ENCODE results near the gene DCUN1D4.

Gene DCUN1D4

GRCh38 chr4:51842554-51843308 lies at the start of gene DCUN1D4:
DCUN1D4 (plus strand) TSS chr4:51843153; CDS start chr4:51843243, 90 bp downstream.
- TF ChIP-seq TAF1 (IDR thresholded peaks at IDR 0.05; ENCODE audit: low read depth) (0 out of 2 replicates have a peak, but pooled peaks have one; percentile 15), FOXM1 (IDR thresholded peaks at IDR 0.05; ENCODE audit: borderline replicate concordance, low read depth) (no peak), USF1 (IDR thresholded peaks at IDR 0.05) (no peak), NFIC (IDR thresholded peaks at IDR 0.05) (no peak), TCF12 (IDR thresholded peaks at IDR 0.05; ENCODE audit: low read depth) (peak; percentile 27; the same call in 1 of the 2 replicates), RAD21 (IDR thresholded peaks at IDR 0.05; ENCODE audit: low read depth) (no peak), CREB1 (IDR thresholded peaks at IDR 0.05; ENCODE audit: low read depth) (peak; percentile 55; the same call in 1 of the 2 replicates), MAX (IDR thresholded peaks at IDR 0.05) (peak; percentile 71)

GRCh38 chr4:51820443-51821234 lies 22.3 kb upstream of the DCUN1D4 start:
- no peak for TF ChIP-seq REST (IDR thresholded peaks at IDR 0.05; ENCODE audit: low read depth)
- TF ChIP-seq TEAD4 (IDR thresholded peaks at IDR 0.05) = no peak

GRCh38 chr4:51825341-51825740 lies 17.6 kb upstream of the DCUN1D4 start:
- no peak for TF ChIP-seq RAD21 (IDR thresholded peaks at IDR 0.05; ENCODE audit: low read depth)
- no peak for TF ChIP-seq MAX (IDR thresholded peaks at IDR 0.05)
- TF ChIP-seq CEBPB (IDR thresholded peaks at IDR 0.05) = no peak
- TF ChIP-seq EGR1 (IDR thresholded peaks at IDR 0.05) = no peak
- TF ChIP-seq TEAD4 (IDR thresholded peaks at IDR 0.05) = no peak
- no peak for TF ChIP-seq ZBTB7A (IDR thresholded peaks at IDR 0.05; ENCODE audit: low read depth)
- no peak for TF ChIP-seq EP300 (IDR thresholded peaks at IDR 0.05; ENCODE audit: borderline replicate concordance)

GRCh38 chr4:51830156-51830720 lies 12.7 kb upstream of the DCUN1D4 start:
- TF ChIP-seq RAD21 (IDR thresholded peaks at IDR 0.05; ENCODE audit: low read depth) = no peak
- TF ChIP-seq FOXM1 (IDR thresholded peaks at IDR 0.05; ENCODE audit: borderline replicate concordance, low read depth) = no peak
- no peak for TF ChIP-seq ZBTB7A (IDR thresholded peaks at IDR 0.05; ENCODE audit: low read depth)
- no peak for TF ChIP-seq TAF1 (IDR thresholded peaks at IDR 0.05; ENCODE audit: low read depth)
- no peak for TF ChIP-seq REST (IDR thresholded peaks at IDR 0.05; ENCODE audit: low read depth)
- no peak for TF ChIP-seq EGR1 (IDR thresholded peaks at IDR 0.05)
- no peak for TF ChIP-seq YY1 (IDR thresholded peaks at IDR 0.05; ENCODE audit: low read depth)
- TF ChIP-seq CREB1 (IDR thresholded peaks at IDR 0.05; ENCODE audit: low read depth) = no peak
- TF ChIP-seq NFIC (IDR thresholded peaks at IDR 0.05) = no peak

GRCh38 chr4:51831133-51831532 lies 11.8 kb upstream of the DCUN1D4 start:
- TF ChIP-seq YY1 (IDR thresholded peaks at IDR 0.05; ENCODE audit: low read depth) (no peak), RAD21 (IDR thresholded peaks at IDR 0.05; ENCODE audit: low read depth) (peak; percentile 82)

- TF ChIP-seq TAF1 (IDR thresholded peaks at IDR 0.05; ENCODE audit: low read depth) (no peak), YY1 (IDR thresholded peaks at IDR 0.05; ENCODE audit: low read depth) (no peak), REST (IDR thresholded peaks at IDR 0.05; ENCODE audit: low read depth) (no peak), NFIC (IDR thresholded peaks at IDR 0.05) (no peak), TCF12 (IDR thresholded peaks at IDR 0.05; ENCODE audit: low read depth) (no peak), MAX (IDR thresholded peaks at IDR 0.05) (no peak), CEBPB (IDR thresholded peaks at IDR 0.05) (no peak), USF1 (IDR thresholded peaks at IDR 0.05) (no peak), FOXM1 (IDR thresholded peaks at IDR 0.05; ENCODE audit: borderline replicate concordance, low read depth) (no peak), EGR1 (IDR thresholded peaks at IDR 0.05) (no peak), TEAD4 (IDR thresholded peaks at IDR 0.05) (no peak), ZBTB7A (IDR thresholded peaks at IDR 0.05; ENCODE audit: low read depth) (no peak), EP300 (IDR thresholded peaks at IDR 0.05; ENCODE audit: borderline replicate concordance) (no peak), RAD21 (IDR thresholded peaks at IDR 0.05; ENCODE audit: low read depth) (no peak), CREB1 (IDR thresholded peaks at IDR 0.05; ENCODE audit: low read depth) (no peak)
These were observed 9.7 kb upstream of the DCUN1D4 start for GRCh38 chr4:51833236-51833635.

Measured in Ishikawa (cell line).